ENCODE data around the gene ARNT2.

The ARNT2 gene

GRCh38 chr15:80620141-80620540 is 216.0 kb downstream of the ARNT2 start:
- Histone ChIP-seq H3K4ac (ENCODE audit: low read depth in 1 of 2, low read length in 2 of 2) (no peak overlapping the region), H2BK5ac (ENCODE audit: low read depth, low read length, poor library complexity, severe bottlenecking) (no peak overlapping the region), H2BK12ac (ENCODE audit: low read length in 2 of 2) (no peak overlapping the region), H3K14ac (ENCODE audit: low read length in 2 of 2) (no peak overlapping the region), H3K79me1 (replicated peaks; ENCODE audit: low read length, poor library complexity, severe bottlenecking) (no peaks in the 10 kb centered on the region), H2BK15ac (ENCODE audit: low read depth, poor library complexity, severe bottlenecking) (no peak overlapping the region), H3K4me3 (ENCODE audit: insufficient read depth in 1 of 2, low read depth in 1 of 2, low read length in 2 of 2) (no peak overlapping the region), H3K4me2 (ENCODE audit: low read length, poor library complexity, severe bottlenecking) (no peak overlapping the region), H4K8ac (ENCODE audit: low read length) (no peak overlapping the region), H3K27me3 (ENCODE audit: control insufficient read depth in 1 of 2, insufficient read depth in 1 of 2, low read length in 2 of 2) (peaks cover 0 to 8% of the 10 kb centered on the region in 2 experiments), H3K23ac (ENCODE audit: low read length in 2 of 2) (no peak overlapping the region), H4K91ac (ENCODE audit: low read length) (no peak overlapping the region), H3K9ac (ENCODE audit: low read length) (no peak overlapping the region), H2AFZ (ENCODE audit: low read depth, low read length) (no peak overlapping the region), H3K18ac (ENCODE audit: low read depth in 1 of 2, low read length in 2 of 2) (no peak overlapping the region), H3K36me3 (ENCODE audit: control insufficient read depth in 1 of 2, insufficient read depth in 2 of 2, low read depth in 1 of 2, low read length in 2 of 2) (no peaks in the 10 kb centered on the region), H3K4me1 (ENCODE audit: control insufficient read depth, insufficient read depth, low read depth, low read length) (peaks cover 1% of the 10 kb centered on the region), H3K27ac (ENCODE audit: low read length, poor library complexity, severe bottlenecking) (no peak overlapping the region), H3K9me3 (ENCODE audit: control insufficient read depth, low read length) (peaks cover 19% of the 10 kb centered on the region), H2AK5ac (ENCODE audit: low read length, severe bottlenecking) (no peak overlapping the region), H2BK120ac (ENCODE audit: low read depth, low read length) (no peak overlapping the region)
- 85% methylated on average over 3 of the region's 3 CpGs for WGBS
- DNase-seq, result no peak

DNA sequence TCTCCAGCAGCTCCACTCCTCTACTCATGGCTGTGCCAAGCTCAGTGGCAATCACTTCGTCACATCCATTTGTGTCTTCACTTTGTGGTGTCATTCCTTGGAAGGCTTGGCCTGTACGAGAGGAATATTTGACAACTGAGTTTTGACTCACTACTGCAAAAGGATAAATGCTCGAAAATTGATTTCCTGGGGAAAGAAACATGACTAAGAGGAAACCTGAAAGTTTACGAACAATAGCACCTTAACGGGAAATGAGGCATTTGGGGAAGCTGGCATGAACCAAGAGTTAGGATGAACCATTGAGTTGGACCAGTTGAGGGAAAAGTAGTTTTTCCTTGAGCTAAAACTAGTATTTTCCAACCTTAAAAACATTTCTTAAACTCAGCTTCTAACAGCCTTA is 216.7 kb downstream of the ARNT2 start:
- Histone ChIP-seq H2AFZ (ENCODE audit: low read depth, low read length) (no peak overlapping the region), H4K8ac (ENCODE audit: low read length) (no peak overlapping the region), H3K4ac (ENCODE audit: low read depth in 1 of 2, low read length in 2 of 2) (no peak overlapping the region), H3K14ac (ENCODE audit: low read length in 2 of 2) (no peak overlapping the region), H2BK15ac (ENCODE audit: low read depth, poor library complexity, severe bottlenecking) (no peak overlapping the region), H3K4me2 (ENCODE audit: low read length, poor library complexity, severe bottlenecking) (no peak overlapping the region), H3K9me3 (ENCODE audit: control insufficient read depth, low read length) (peaks cover 19% of the 10 kb centered on the region), H3K36me3 (ENCODE audit: control insufficient read depth in 1 of 2, insufficient read depth in 2 of 2, low read depth in 1 of 2, low read length in 2 of 2) (no peaks in the 10 kb centered on the region), H3K79me1 (replicated peaks; ENCODE audit: low read length, poor library complexity, severe bottlenecking) (no peaks in the 10 kb centered on the region), H3K23ac (ENCODE audit: low read length in 2 of 2) (no peak overlapping the region), H3K4me3 (ENCODE audit: insufficient read depth in 1 of 2, low read depth in 1 of 2, low read length in 2 of 2) (no peak overlapping the region), H2BK12ac (ENCODE audit: low read length in 2 of 2) (no peak overlapping the region), H3K18ac (ENCODE audit: low read depth in 1 of 2, low read length in 2 of 2) (no peak overlapping the region), H2BK5ac (ENCODE audit: low read depth, low read length, poor library complexity, severe bottlenecking) (no peak overlapping the region), H3K9ac (ENCODE audit: low read length) (no peak overlapping the region), H2BK120ac (ENCODE audit: low read depth, low read length) (no peak overlapping the region), H3K27ac (ENCODE audit: low read length, poor library complexity, severe bottlenecking) (no peak overlapping the region), H3K27me3 (ENCODE audit: control insufficient read depth in 1 of 2, insufficient read depth in 1 of 2, low read length in 2 of 2) (peaks cover 0 to under 1% of the 10 kb centered on the region in 2 experiments), H3K4me1 (ENCODE audit: control insufficient read depth, insufficient read depth, low read depth, low read length) (no peaks in the 10 kb centered on the region), H2AK5ac (ENCODE audit: low read length, severe bottlenecking) (no peak overlapping the region), H4K91ac (ENCODE audit: low read length) (no peak overlapping the region)
- WGBS, result 80% methylated on average over 5 of the region's 5 CpGs
- no peak for DNase-seq

GRCh38 chr15:80626643-80627120 is 222.5 kb downstream of the ARNT2 start:
- no peak for DNase-seq
- Histone ChIP-seq H2BK12ac (ENCODE audit: low read length in 2 of 2) (no peak overlapping the region), H3K27me3 (ENCODE audit: control insufficient read depth in 1 of 2, insufficient read depth in 1 of 2, low read length in 2 of 2) (no peaks in the 10 kb centered on the region), H4K91ac (ENCODE audit: low read length) (no peak overlapping the region), H2AFZ (ENCODE audit: low read depth, low read length) (no peak overlapping the region), H2AK5ac (ENCODE audit: low read length, severe bottlenecking) (no peak overlapping the region), H3K4me2 (ENCODE audit: low read length, poor library complexity, severe bottlenecking) (no peak overlapping the region), H3K27ac (ENCODE audit: low read length, poor library complexity, severe bottlenecking) (no peak overlapping the region), H3K79me1 (replicated peaks; ENCODE audit: low read length, poor library complexity, severe bottlenecking) (no peaks in the 10 kb centered on the region), H3K9ac (ENCODE audit: low read length) (no peak overlapping the region), H3K4me1 (ENCODE audit: control insufficient read depth, insufficient read depth, low read depth, low read length) (no peaks in the 10 kb centered on the region), H3K23ac (ENCODE audit: low read length in 2 of 2) (no peak overlapping the region), H3K4me3 (ENCODE audit: insufficient read depth in 1 of 2, low read depth in 1 of 2, low read length in 2 of 2) (no peak overlapping the region), H3K14ac (ENCODE audit: low read length in 2 of 2) (no peak overlapping the region), H3K9me3 (ENCODE audit: control insufficient read depth, low read length) (peaks cover 25% of the 10 kb centered on the region), H3K4ac (ENCODE audit: low read depth in 1 of 2, low read length in 2 of 2) (no peak overlapping the region), H4K8ac (ENCODE audit: low read length) (no peak overlapping the region), H3K36me3 (ENCODE audit: control insufficient read depth in 1 of 2, insufficient read depth in 2 of 2, low read depth in 1 of 2, low read length in 2 of 2) (no peaks in the 10 kb centered on the region), H2BK5ac (ENCODE audit: low read depth, low read length, poor library complexity, severe bottlenecking) (no peak overlapping the region), H2BK120ac (ENCODE audit: low read depth, low read length) (no peak overlapping the region), H3K18ac (ENCODE audit: low read depth in 1 of 2, low read length in 2 of 2) (no peak overlapping the region), H2BK15ac (ENCODE audit: low read depth, poor library complexity, severe bottlenecking) (no peak overlapping the region)
- WGBS, result 91% methylated on average over 1 of the region's 1 CpG

GRCh38 chr15:80629355-80629754 is 225.2 kb downstream of the ARNT2 start:
- no peak overlapping the region for H3K23ac ChIP-seq (ENCODE audit: low read length in 2 of 2)
- H3K18ac ChIP-seq (ENCODE audit: low read depth in 1 of 2, low read length in 2 of 2), result no peak overlapping the region
- H4K8ac ChIP-seq (ENCODE audit: low read length), result no peak overlapping the region
- no peak overlapping the region for H3K4ac ChIP-seq (ENCODE audit: low read depth in 1 of 2, low read length in 2 of 2)
- H3K36me3 ChIP-seq (ENCODE audit: control insufficient read depth in 1 of 2, insufficient read depth in 2 of 2, low read depth in 1 of 2, low read length in 2 of 2), result no peaks in the 10 kb centered on the region
- no peak overlapping the region for H3K9ac ChIP-seq (ENCODE audit: low read length)
- no peaks in the 10 kb centered on the region for H3K79me1 ChIP-seq (replicated peaks; ENCODE audit: low read length, poor library complexity, severe bottlenecking)
- no peak overlapping the region for H3K4me2 ChIP-seq (ENCODE audit: low read length, poor library complexity, severe bottlenecking)
- DNase-seq, result no peak
- peaks cover 0 to 4% of the 10 kb centered on the region in 2 experiments for H3K27me3 ChIP-seq (ENCODE audit: control insufficient read depth in 1 of 2, insufficient read depth in 1 of 2, low read length in 2 of 2)
- H2BK5ac ChIP-seq (ENCODE audit: low read depth, low read length, poor library complexity, severe bottlenecking), result no peak overlapping the region
- H3K14ac ChIP-seq (ENCODE audit: low read length in 2 of 2), result no peak overlapping the region
- H3K9me3 ChIP-seq (ENCODE audit: control insufficient read depth, low read length), result peaks cover 7% of the 10 kb centered on the region
- no peak overlapping the region for H3K27ac ChIP-seq (ENCODE audit: low read length, poor library complexity, severe bottlenecking)
- 92% methylated on average over 1 of the region's 3 CpGs for WGBS
- H2BK120ac ChIP-seq (ENCODE audit: low read depth, low read length), result no peak overlapping the region
- H2AFZ ChIP-seq (ENCODE audit: low read depth, low read length), result no peak overlapping the region
- no peak overlapping the region for H3K4me3 ChIP-seq (ENCODE audit: insufficient read depth in 1 of 2, low read depth in 1 of 2, low read length in 2 of 2)
- no peak overlapping the region for H2AK5ac ChIP-seq (ENCODE audit: low read length, severe bottlenecking)
- no peaks in the 10 kb centered on the region for H3K4me1 ChIP-seq (ENCODE audit: control insufficient read depth, insufficient read depth, low read depth, low read length)
- H4K91ac ChIP-seq (ENCODE audit: low read length), result no peak overlapping the region
- no peak overlapping the region for H2BK12ac ChIP-seq (ENCODE audit: low read length in 2 of 2)
- H2BK15ac ChIP-seq (ENCODE audit: low read depth, poor library complexity, severe bottlenecking), result no peak overlapping the region

All from mesenchymal stem cell (in vitro differentiated cells and primary cell).